ENCODE measurements around the gene EVI5L. TPM values are rescaled to one million over a fixed set of nuclear protein-coding genes. Genes with fewer than 3 reads are reported as not detected.

Gene EVI5L
- polyA plus RNA-seq, 3 donors, result 0.76 to 5.7 (median 1.3) TPM

GRCh38 chr19:7845390-7846154 is 15.6 kb downstream of the EVI5L start:
- no peak overlapping the region for H2AFZ ChIP-seq (ENCODE audit: insufficient read depth, low read depth, low read length, poor library complexity, severe bottlenecking)
- no peak overlapping the region for H3K4me3 ChIP-seq (replicated peaks in 1 of 3; ENCODE audit: low read depth in 2 of 3, low read length in 3 of 3)
- peak overlapping the region in 1 of 7 donors; percentile 8 for H3K27ac Mint-ChIP-seq
- peaks cover 0 to 3% (median 0%) of the 10 kb centered on the region in 7 donors for H3K9me3 Mint-ChIP-seq
- intact Hi-C loops (cut with micrococcal nuclease), result no loop called here
- no peaks in the 10 kb centered on the region for H3K4me1 ChIP-seq (ENCODE audit: control insufficient read depth in 1 of 2, insufficient read depth in 2 of 2, low read length in 2 of 2)
- no peaks in the 10 kb centered on the region for H3K27me3 ChIP-seq (ENCODE audit: control insufficient read depth in 2 of 2, insufficient read depth in 2 of 2, low read length in 2 of 2)
- no peaks in the 10 kb centered on the region for H3K9me3 ChIP-seq (replicated peaks in 1 of 2; ENCODE audit: control insufficient read depth in 1 of 2, insufficient read depth in 1 of 2, low read length in 2 of 2)
- peaks cover 0 to 4% of the 10 kb centered on the region in 2 donors for H3K36me3 Mint-ChIP-seq
- H3K4me2 ChIP-seq (replicated peaks; ENCODE audit: extremely low read depth, low read length, poor library complexity, severe bottlenecking), result no peak overlapping the region
- H3K27ac ChIP-seq (ENCODE audit: low read depth in 1 of 2, low read length in 2 of 2), result no peak overlapping the region
- WGBS (ENCODE audit: insufficient coverage), result 93% methylated on average over 17 of the region's 20 CpGs
- no peak for DNase-seq
- H3K4me3 Mint-ChIP-seq, result no peak overlapping the region
- no peaks in the 10 kb centered on the region for H3K36me3 ChIP-seq (replicated peaks in 1 of 2; ENCODE audit: control insufficient read depth in 1 of 2, insufficient read depth in 2 of 2, low read length in 2 of 2)
- no peaks in the 10 kb centered on the region for H4K20me1 ChIP-seq (ENCODE audit: insufficient read depth, low read length)
- H3K9ac ChIP-seq (ENCODE audit: insufficient read depth, low read length, poor library complexity, severe bottlenecking), result no peak overlapping the region
- H3K79me2 ChIP-seq (ENCODE audit: insufficient read depth, low read length), result no peaks in the 10 kb centered on the region
- no peaks in the 10 kb centered on the region for H3K4me1 Mint-ChIP-seq
- H3K27me3 Mint-ChIP-seq (ENCODE audit: low read depth in 3 of 3), result peaks cover 0 to 2% (median 1%) of the 10 kb centered on the region in 3 donors
- no peak for TF ChIP-seq CTCF (IDR thresholded peaks at IDR 0.05)

DNA sequence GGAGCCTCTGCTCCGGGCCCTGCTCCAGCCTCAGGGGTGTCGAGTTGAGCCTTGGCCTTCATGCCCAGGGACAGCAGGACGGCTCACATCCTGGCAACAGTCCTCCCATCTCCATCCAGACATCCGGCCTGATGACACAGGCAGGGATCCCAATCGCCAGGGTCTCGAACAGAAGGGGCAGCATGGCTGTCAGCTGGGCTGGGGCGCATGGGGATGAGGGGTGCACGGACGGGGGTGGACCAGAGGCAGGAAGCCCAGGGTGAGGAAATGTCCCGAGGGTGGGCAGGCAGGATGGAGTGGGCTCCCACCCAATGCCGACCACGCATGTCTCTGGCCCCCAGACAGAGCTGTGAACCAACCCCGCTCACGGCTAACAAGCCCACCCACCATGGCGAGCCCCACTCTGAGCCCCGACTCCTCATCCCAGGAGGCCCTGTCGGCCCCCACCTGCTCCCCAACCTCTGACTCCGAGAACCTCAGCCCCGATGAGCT is 16.2 kb downstream of the EVI5L start:
- Mint-ChIP-seq H3K27ac (no peak overlapping the region), H3K36me3 (peaks cover 0 to 4% of the 10 kb centered on the region in 2 donors), H3K4me1 (no peaks in the 10 kb centered on the region), H3K4me3 (no peak overlapping the region), H3K27me3 (ENCODE audit: low read depth in 3 of 3) (peaks cover 0 to 1% (median 1%) of the 10 kb centered on the region in 3 donors), H3K9me3 (no peaks in the 10 kb centered on the region)
- Histone ChIP-seq H3K4me2 (replicated peaks; ENCODE audit: extremely low read depth, low read length, poor library complexity, severe bottlenecking) (no peak overlapping the region), H3K9ac (ENCODE audit: insufficient read depth, low read length, poor library complexity, severe bottlenecking) (no peak overlapping the region), H3K36me3 (replicated peaks in 1 of 2; ENCODE audit: control insufficient read depth in 1 of 2, insufficient read depth in 2 of 2, low read length in 2 of 2) (no peaks in the 10 kb centered on the region), H3K27ac (ENCODE audit: low read depth in 1 of 2, low read length in 2 of 2) (no peak overlapping the region), H3K79me2 (ENCODE audit: insufficient read depth, low read length) (no peaks in the 10 kb centered on the region), H3K4me3 (replicated peaks in 1 of 3; ENCODE audit: low read depth in 2 of 3, low read length in 3 of 3) (no peak overlapping the region), H3K9me3 (replicated peaks in 1 of 2; ENCODE audit: control insufficient read depth in 1 of 2, insufficient read depth in 1 of 2, low read length in 2 of 2) (no peaks in the 10 kb centered on the region), H4K20me1 (ENCODE audit: insufficient read depth, low read length) (no peaks in the 10 kb centered on the region), H3K27me3 (ENCODE audit: control insufficient read depth in 2 of 2, insufficient read depth in 2 of 2, low read length in 2 of 2) (no peaks in the 10 kb centered on the region), H2AFZ (ENCODE audit: insufficient read depth, low read depth, low read length, poor library complexity, severe bottlenecking) (no peak overlapping the region), H3K4me1 (ENCODE audit: control insufficient read depth in 1 of 2, insufficient read depth in 2 of 2, low read length in 2 of 2) (no peaks in the 10 kb centered on the region)
- no peak for DNase-seq
- 94% methylated on average over 14 of the region's 19 CpGs for WGBS (ENCODE audit: insufficient coverage)
- no peak for TF ChIP-seq CTCF (IDR thresholded peaks at IDR 0.05)
- intact Hi-C loops (cut with micrococcal nuclease), result no loop called here
